ENCODE data around the gene TP53I11. TPM values are rescaled to one million over a fixed set of nuclear protein-coding genes. Genes with fewer than 3 reads are reported as not detected.

The TP53I11 gene
- total RNA-seq, 4 donors from 2014 or later: 5.4 to 17.2 (median 12.8) TPM

DNA sequence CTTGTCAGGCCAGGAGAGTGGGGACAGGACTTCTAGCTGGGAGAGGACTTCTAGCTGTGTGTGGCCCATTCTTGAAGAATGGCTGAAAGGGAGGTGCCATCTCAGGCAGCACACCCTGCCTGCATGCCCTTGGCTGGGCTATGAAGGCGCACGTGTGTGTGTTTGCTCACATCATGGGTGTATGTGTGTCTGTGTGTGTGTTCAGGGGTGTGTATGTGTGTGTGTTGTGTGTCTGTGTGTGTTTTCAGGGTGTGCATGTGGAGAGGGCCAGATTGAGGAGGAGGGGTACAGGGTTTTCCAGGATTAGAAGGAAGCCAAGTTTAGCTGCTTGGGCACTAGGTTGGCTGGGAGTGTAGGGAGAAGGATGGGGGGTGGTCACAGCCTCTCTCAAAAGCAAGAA is 16.6 kb downstream of the TP53I11 start:
- no peak for DNase-seq
- Histone ChIP-seq H3K27ac (no peak overlapping the region), H3K27me3 (no peaks in the 10 kb centered on the region), H3K4me1 (no peaks in the 10 kb centered on the region), H3K4me3 (no peak overlapping the region), H3K9me3 (no peaks in the 10 kb centered on the region), H3K36me3 (no peaks in the 10 kb centered on the region)
- in situ Hi-C loops (cut with MboI; ENCODE audit: low sequenced_read_pairs in 4 of 4) (loop anchor here in 3 of 4 donors (10.0 to 25.0 kb wide), 2 partner anchors 353 to 391 kb away; partner anchors contain the start of gene SYT13 (in 2 of the 3)), intact Hi-C loops (cut with DNase I; ENCODE audit: low total_unique reads) (loop anchor here (10.0 kb wide), 1 partner anchor 401 kb away; no protein-coding TSS in a partner anchor)
- TF ChIP-seq POLR2A (IDR thresholded peaks at IDR 0.05): no peak
- TF ChIP-seq, protein P1, sequence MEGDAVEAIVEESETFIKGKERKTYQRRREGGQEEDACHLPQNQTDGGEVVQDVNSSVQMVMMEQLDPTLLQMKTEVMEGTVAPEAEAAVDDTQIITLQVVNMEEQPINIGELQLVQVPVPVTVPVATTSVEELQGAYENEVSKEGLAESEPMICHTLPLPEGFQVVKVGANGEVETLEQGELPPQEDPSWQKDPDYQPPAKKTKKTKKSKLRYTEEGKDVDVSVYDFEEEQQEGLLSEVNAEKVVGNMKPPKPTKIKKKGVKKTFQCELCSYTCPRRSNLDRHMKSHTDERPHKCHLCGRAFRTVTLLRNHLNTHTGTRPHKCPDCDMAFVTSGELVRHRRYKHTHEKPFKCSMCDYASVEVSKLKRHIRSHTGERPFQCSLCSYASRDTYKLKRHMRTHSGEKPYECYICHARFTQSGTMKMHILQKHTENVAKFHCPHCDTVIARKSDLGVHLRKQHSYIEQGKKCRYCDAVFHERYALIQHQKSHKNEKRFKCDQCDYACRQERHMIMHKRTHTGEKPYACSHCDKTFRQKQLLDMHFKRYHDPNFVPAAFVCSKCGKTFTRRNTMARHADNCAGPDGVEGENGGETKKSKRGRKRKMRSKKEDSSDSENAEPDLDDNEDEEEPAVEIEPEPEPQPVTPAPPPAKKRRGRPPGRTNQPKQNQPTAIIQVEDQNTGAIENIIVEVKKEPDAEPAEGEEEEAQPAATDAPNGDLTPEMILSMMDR (IDR thresholded peaks at IDR 0.05 in 4 of 5, conservative IDR thresholded peaks at IDR 0.05 in 1 of 5): no peak
- no peak for ATAC-seq

DNA sequence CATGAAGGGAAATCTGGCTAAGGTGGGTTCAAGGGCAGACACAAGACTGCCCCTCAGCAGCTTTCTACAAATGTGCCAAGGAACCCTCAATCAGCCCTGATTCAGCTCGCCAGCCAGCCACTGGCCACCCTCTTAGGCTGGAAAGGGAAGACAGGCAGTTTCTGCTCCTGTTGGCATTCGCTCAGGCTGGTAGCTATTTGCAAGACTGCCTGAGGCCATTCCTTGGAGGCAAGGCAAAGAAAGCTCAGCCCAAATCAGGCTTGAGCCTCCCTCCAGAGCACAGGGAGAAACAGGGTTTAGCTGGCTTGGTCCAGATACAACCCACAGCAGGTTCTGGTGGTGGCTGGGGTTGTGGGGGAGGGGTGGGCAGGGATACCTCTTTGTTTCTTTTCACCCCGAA is 19.2 kb downstream of the TP53I11 start:
- H3K36me3 ChIP-seq: no peaks in the 10 kb centered on the region

GRCh38 chr11:44930588-44931302 is 19.9 kb downstream of the TP53I11 start:
- TF ChIP-seq, protein P1 (IDR thresholded peaks at IDR 0.05 in 4 of 5, conservative IDR thresholded peaks at IDR 0.05 in 1 of 5): no peak
- Histone ChIP-seq H3K4me1 (peaks cover 0 to 7% of the 10 kb centered on the region in 2 donors), H3K36me3 (no peaks in the 10 kb centered on the region), H3K27me3 (no peaks in the 10 kb centered on the region), H3K27ac (no peak overlapping the region), H3K4me3 (no peak overlapping the region), H3K9me3 (no peaks in the 10 kb centered on the region)
- in situ Hi-C loops (cut with MboI; ENCODE audit: low sequenced_read_pairs in 4 of 4) (loop anchor here in 3 of 4 donors (10.0 to 25.0 kb wide), 2 partner anchors 357 to 394 kb away; partner anchors contain the start of gene SYT13 (in 2 of the 3)), intact Hi-C loops (cut with DNase I; ENCODE audit: low total_unique reads) (loop anchor here (10.0 kb wide), 1 partner anchor 404 kb away; no protein-coding TSS in a partner anchor)
- DNase-seq (no peak), ATAC-seq (no peak)

More for the DNA sequence above, 19.2 kb downstream of the TP53I11 start:
- TF ChIP-seq POLR2A (IDR thresholded peaks at IDR 0.05): no peak
- TF ChIP-seq, protein P1 (IDR thresholded peaks at IDR 0.05 in 4 of 5, conservative IDR thresholded peaks at IDR 0.05 in 1 of 5): no peak
- no peak overlapping the region for H3K27ac ChIP-seq
- H3K4me1 ChIP-seq: peaks cover 0 to 4% of the 10 kb centered on the region in 2 donors
- no peak overlapping the region for H3K4me3 ChIP-seq
- ATAC-seq (no peak), DNase-seq (no peak)
- H3K27me3 ChIP-seq: no peaks in the 10 kb centered on the region
- intact Hi-C loops (cut with DNase I; ENCODE audit: low total_unique reads): loop anchor here (10.0 kb wide), 1 partner anchor 403 kb away; no protein-coding TSS in a partner anchor
- in situ Hi-C loops (cut with MboI; ENCODE audit: low sequenced_read_pairs in 4 of 4): loop anchor here in 3 of 4 donors (10.0 to 25.0 kb wide), 2 partner anchors 356 to 393 kb away; partner anchors contain the start of gene SYT13 (in 2 of the 3)
- H3K9me3 ChIP-seq: no peaks in the 10 kb centered on the region

DNA sequence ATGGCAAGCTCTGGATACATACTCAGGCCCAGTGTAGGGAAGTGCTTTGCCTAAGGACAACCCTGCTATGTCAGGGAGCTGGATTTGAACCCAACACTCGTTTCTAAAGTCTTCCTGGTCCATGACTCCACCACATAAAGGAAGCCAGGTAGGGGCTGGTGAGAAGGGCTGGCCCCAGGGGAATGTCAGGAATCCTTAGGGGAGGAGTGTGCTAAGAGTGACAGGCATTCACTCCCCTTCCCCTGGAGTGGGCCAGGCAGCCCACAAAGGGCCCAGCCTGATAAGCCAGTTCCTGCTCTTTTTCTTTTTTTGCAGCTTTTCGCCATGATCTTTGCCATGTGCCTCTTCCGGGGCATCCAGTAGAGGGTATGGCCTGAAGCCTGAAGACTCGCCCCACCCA is 21.9 kb downstream of the TP53I11 start:
- TF ChIP-seq, protein P1 (IDR thresholded peaks at IDR 0.05 in 4 of 5, conservative IDR thresholded peaks at IDR 0.05 in 1 of 5): no peak
- TF ChIP-seq POLR2A (IDR thresholded peaks at IDR 0.05): no peak
- Histone ChIP-seq H3K27ac (no peak overlapping the region), H3K9me3 (no peaks in the 10 kb centered on the region), H3K27me3 (no peaks in the 10 kb centered on the region), H3K4me1 (peaks cover 0 to 7% of the 10 kb centered on the region in 2 donors), H3K4me3 (no peak overlapping the region), H3K36me3 (no peaks in the 10 kb centered on the region)
- DNase-seq (no peak), ATAC-seq (no peak)
- intact Hi-C loops (cut with DNase I; ENCODE audit: low total_unique reads): no loop called here
- in situ Hi-C loops (cut with MboI; ENCODE audit: low sequenced_read_pairs in 4 of 4): loop anchor here in 3 of 4 donors (10.0 to 25.0 kb wide), 2 partner anchors 358 to 366 kb away; partner anchors contain the start of gene SYT13 (in 2 of the 3)

Measured in gastrocnemius medialis (tissue), 4 donors.